Mesenchymal stem cell (in vitro differentiated cells and primary cell): ENCODE data around the gene ZNF699.

ENCODE experiments used
- DNase-seq: peaks from one replicate; pipeline ENCODE4 v3.0.0-alpha.2; 2013
- H2AFZ ChIP-seq: one replicate; pipeline ENCODE4 v1.6.1; 2013; ENCODE audit warnings: low read depth, mild to moderate bottlenecking, control low read depth, inconsistent platforms, low read length, moderate library complexity
- H2AK5ac ChIP-seq: 2 replicates; pipeline ENCODE4 v1.6.1; 2013; ENCODE audit warnings: low read length, moderate library complexity, mild to moderate bottlenecking, inconsistent platforms; ENCODE audit not compliant: severe bottlenecking
- H2BK120ac ChIP-seq: one replicate; pipeline ENCODE4 v1.6.1; 2013; ENCODE audit warnings: low read depth, mild to moderate bottlenecking, inconsistent platforms, low read length, moderate library complexity
- H2BK12ac ChIP-seq, 2 experiments: one replicate each; pipeline ENCODE4 v1.6.1; 2013; ENCODE audit warnings: inconsistent platforms in 2 of 2, low read length in 2 of 2, mild to moderate bottlenecking in 2 of 2, moderate library complexity in 2 of 2, control low read depth in 1 of 2
- H2BK15ac ChIP-seq: one replicate; pipeline ENCODE4 v1.6.1; 2013; ENCODE audit warnings: mild to moderate bottlenecking, low read depth, inconsistent platforms; ENCODE audit not compliant: poor library complexity, severe bottlenecking
- H2BK5ac ChIP-seq: 2 replicates; pipeline ENCODE4 v1.6.1; 2013; ENCODE audit warnings: low read depth, mild to moderate bottlenecking, low read length, control low read depth, inconsistent platforms; ENCODE audit not compliant: poor library complexity, severe bottlenecking
- H3K14ac ChIP-seq, 2 experiments: one replicate each; pipeline ENCODE4 v1.6.1; 2013; ENCODE audit warnings: inconsistent platforms in 2 of 2, low read length in 2 of 2, control low read depth in 1 of 2, mild to moderate bottlenecking in 1 of 2, moderate library complexity in 1 of 2
- H3K18ac ChIP-seq, 2 experiments: one replicate each; pipeline ENCODE4 v1.6.1; 2013; ENCODE audit warnings: inconsistent platforms in 2 of 2, low read length in 2 of 2, control low read depth in 1 of 2, low read depth in 1 of 2, mild to moderate bottlenecking in 1 of 2
- H3K23ac ChIP-seq, 2 experiments: one replicate each; pipeline ENCODE4 v1.6.1; 2013; ENCODE audit warnings: inconsistent platforms in 2 of 2, low read length in 2 of 2, mild to moderate bottlenecking in 2 of 2, moderate library complexity in 2 of 2, control low read depth in 1 of 2
- H3K27ac ChIP-seq: 2 replicates; pipeline ENCODE4 v1.5.1; 2013; ENCODE audit warnings: mild to moderate bottlenecking, moderate library complexity, low read length, control low read depth, inconsistent platforms; ENCODE audit not compliant: poor library complexity, severe bottlenecking
- H3K27me3 ChIP-seq, 2 experiments: 2 replicates each; pipeline versions ENCODE4 v1.6.1 to v1.7.0; 2013; ENCODE audit warnings: low read length in 2 of 2, mild to moderate bottlenecking in 2 of 2, moderate library complexity in 2 of 2, control low read depth in 1 of 2, inconsistent platforms in 1 of 2; ENCODE audit not compliant: control insufficient read depth in 1 of 2, insufficient read depth in 1 of 2
- H3K36me3 ChIP-seq, 2 experiments: 2 replicates each; pipeline versions ENCODE4 v1.6.1 to v1.7.0; 2013; ENCODE audit warnings: low read length in 2 of 2, control low read depth in 1 of 2, inconsistent platforms in 1 of 2, low read depth in 1 of 2, mild to moderate bottlenecking in 1 of 2; ENCODE audit not compliant: insufficient read depth in 2 of 2, control insufficient read depth in 1 of 2
- H3K4ac ChIP-seq, 2 experiments: one replicate each; pipeline ENCODE4 v1.6.1; 2013; ENCODE audit warnings: inconsistent platforms in 2 of 2, low read length in 2 of 2, mild to moderate bottlenecking in 2 of 2, moderate library complexity in 2 of 2, control low read depth in 1 of 2, low read depth in 1 of 2
- H3K4me1 ChIP-seq: 2 replicates; pipeline ENCODE4 v1.6.1; 2013; ENCODE audit warnings: low read depth, low read length, control low read depth; ENCODE audit not compliant: control insufficient read depth, insufficient read depth
- H3K4me2 ChIP-seq: 2 replicates; pipeline ENCODE4 v1.6.1; 2013; ENCODE audit warnings: low read length, mild to moderate bottlenecking, inconsistent platforms; ENCODE audit not compliant: poor library complexity, severe bottlenecking
- H3K4me3 ChIP-seq, 2 experiments: 2 replicates each; pipeline versions ENCODE4 v1.5.1 to v1.7.0; 2013; ENCODE audit warnings: low read length in 2 of 2, mild to moderate bottlenecking in 2 of 2, control low read depth in 1 of 2, low read depth in 1 of 2; ENCODE audit not compliant: insufficient read depth in 1 of 2
- H3K79me1 ChIP-seq: replicated peaks from 2 replicates; pipeline ENCODE4 v1.6.1; 2013; ENCODE audit warnings: mild to moderate bottlenecking, control low read depth, low read length, inconsistent platforms; ENCODE audit not compliant: poor library complexity, severe bottlenecking
- H3K9ac ChIP-seq: 2 replicates; pipeline ENCODE4 v1.7.0; 2013; ENCODE audit warnings: mild to moderate bottlenecking, low read length, moderate library complexity
- H3K9me3 ChIP-seq: 2 replicates; pipeline ENCODE4 v1.7.0; 2013; ENCODE audit warnings: mild to moderate bottlenecking, low read length; ENCODE audit not compliant: control insufficient read depth
- H4K8ac ChIP-seq: one replicate; pipeline ENCODE4 v1.6.1; 2013; ENCODE audit warnings: inconsistent platforms, mild to moderate bottlenecking, low read length, moderate library complexity
- H4K91ac ChIP-seq: one replicate; pipeline ENCODE4 v1.6.1; 2013; ENCODE audit warnings: mild to moderate bottlenecking, low read length, inconsistent platforms
- WGBS: methylation state at CpG from one replicate; pipeline ENCODE4 v1.1.7; 2013; ENCODE audit warnings: mixed read lengths; 5-methylcytosine and 5-hydroxymethylcytosine counted together

Gene ZNF699

GRCh38 chr19:9348671-9349070 is 39.0 kb upstream of the ZNF699 start:
- Histone ChIP-seq H3K27me3 (no peaks in the 10 kb centered on the region), H4K91ac (no peak overlapping the region), H2BK12ac (no peak overlapping the region), H3K4ac (no peak overlapping the region), H2AK5ac (no peak overlapping the region), H4K8ac (no peak overlapping the region), H3K27ac (no peak overlapping the region), H3K14ac (no peak overlapping the region), H3K23ac (no peak overlapping the region), H3K4me1 (no peaks in the 10 kb centered on the region), H3K4me3 (peak overlapping the region in 1 of 2 experiments; percentile 59), H2BK5ac (peak overlapping the region; percentile 44), H3K9ac (no peak overlapping the region), H3K18ac (no peak overlapping the region), H3K4me2 (no peak overlapping the region), H2BK15ac (no peak overlapping the region), H3K79me1 (peaks cover 1% of the 10 kb centered on the region), H2BK120ac (no peak overlapping the region), H3K36me3 (peaks cover 20 to 37% of the 10 kb centered on the region in 2 experiments), H2AFZ (no peak overlapping the region), H3K9me3 (peaks cover 93% of the 10 kb centered on the region)
- DNase-seq: no peak
- 97% methylated on average over 22 of the region's 22 CpGs for WGBS

DNA sequence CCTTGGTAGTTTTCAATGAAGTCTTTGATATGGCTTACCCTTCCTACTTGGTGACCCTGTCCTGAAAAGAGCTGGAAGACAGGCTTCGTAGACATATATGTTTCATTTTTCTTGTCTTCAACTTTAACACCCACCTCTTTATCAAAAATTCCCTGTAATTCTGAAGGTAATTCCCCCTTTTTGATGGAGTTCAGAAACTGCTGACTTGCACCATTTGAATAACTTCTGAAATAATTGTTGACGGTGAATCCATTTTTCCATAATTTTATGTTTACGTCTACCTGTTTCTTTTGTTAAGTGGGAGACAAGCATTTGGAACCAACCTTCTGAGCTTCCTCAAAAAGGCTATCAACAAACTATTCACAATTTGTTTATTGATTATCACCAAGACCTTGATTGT is 38.6 kb upstream of the ZNF699 start:
- Histone ChIP-seq H4K8ac (no peak overlapping the region), H3K27me3 (no peaks in the 10 kb centered on the region), H3K9me3 (peaks cover 94% of the 10 kb centered on the region), H3K23ac (no peak overlapping the region), H2AFZ (no peak overlapping the region), H3K4me1 (no peaks in the 10 kb centered on the region), H3K36me3 (peaks cover 17 to 41% of the 10 kb centered on the region in 2 experiments), H3K4me2 (no peak overlapping the region), H3K9ac (no peak overlapping the region), H3K27ac (no peak overlapping the region), H2BK15ac (no peak overlapping the region), H4K91ac (no peak overlapping the region), H3K4me3 (peak overlapping the region in 1 of 2 experiments; percentile 59), H2BK12ac (no peak overlapping the region), H3K79me1 (peaks cover 1% of the 10 kb centered on the region), H3K4ac (no peak overlapping the region), H2BK5ac (no peak overlapping the region), H2BK120ac (no peak overlapping the region), H3K18ac (no peak overlapping the region), H3K14ac (no peak overlapping the region), H2AK5ac (no peak overlapping the region)
- DNase-seq: no peak
- 100% methylated on average over 3 of the region's 3 CpGs for WGBS

DNA sequence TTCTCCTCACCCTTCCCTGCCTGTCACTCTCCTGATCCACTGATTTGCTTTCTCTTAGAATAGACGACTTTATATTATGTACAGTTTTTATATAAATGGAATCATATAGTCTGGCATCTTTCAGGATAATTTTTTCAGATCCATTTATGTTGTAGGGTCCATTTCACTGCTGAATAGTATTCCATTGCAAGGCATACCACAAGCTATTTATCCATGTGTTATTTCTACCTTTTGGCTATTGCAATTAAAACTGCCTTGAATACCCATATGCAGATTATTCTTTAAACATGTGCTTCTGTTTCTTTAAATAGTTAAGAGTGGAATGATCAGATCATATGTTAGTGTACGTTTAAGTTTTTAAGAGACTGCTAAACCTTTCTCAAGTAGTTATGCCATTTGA is 35.4 kb upstream of the ZNF699 start:
- H4K8ac ChIP-seq: no peak overlapping the region
- 100% methylated on average over 1 of the region's 2 CpGs for WGBS
- H3K4me1 ChIP-seq: no peaks in the 10 kb centered on the region
- H3K4me2 ChIP-seq: no peak overlapping the region
- H3K14ac ChIP-seq: no peak overlapping the region
- H2BK15ac ChIP-seq: no peak overlapping the region
- H3K23ac ChIP-seq: no peak overlapping the region
- no peak overlapping the region for H2AFZ ChIP-seq
- no peak for DNase-seq
- H4K91ac ChIP-seq: no peak overlapping the region
- peak overlapping the region in 1 of 2 experiments; percentile 59 for H3K4me3 ChIP-seq
- H3K79me1 ChIP-seq: peaks cover 1% of the 10 kb centered on the region
- H3K9me3 ChIP-seq: peaks cover 96% of the 10 kb centered on the region
- no peak overlapping the region for H2AK5ac ChIP-seq
- no peak overlapping the region for H2BK120ac ChIP-seq
- H3K9ac ChIP-seq: no peak overlapping the region
- no peak overlapping the region for H3K27ac ChIP-seq
- no peak overlapping the region for H2BK12ac ChIP-seq
- H3K27me3 ChIP-seq: no peaks in the 10 kb centered on the region
- no peak overlapping the region for H2BK5ac ChIP-seq
- no peak overlapping the region for H3K18ac ChIP-seq
- H3K4ac ChIP-seq: no peak overlapping the region
- peaks cover 14 to 63% of the 10 kb centered on the region in 2 experiments for H3K36me3 ChIP-seq

DNA sequence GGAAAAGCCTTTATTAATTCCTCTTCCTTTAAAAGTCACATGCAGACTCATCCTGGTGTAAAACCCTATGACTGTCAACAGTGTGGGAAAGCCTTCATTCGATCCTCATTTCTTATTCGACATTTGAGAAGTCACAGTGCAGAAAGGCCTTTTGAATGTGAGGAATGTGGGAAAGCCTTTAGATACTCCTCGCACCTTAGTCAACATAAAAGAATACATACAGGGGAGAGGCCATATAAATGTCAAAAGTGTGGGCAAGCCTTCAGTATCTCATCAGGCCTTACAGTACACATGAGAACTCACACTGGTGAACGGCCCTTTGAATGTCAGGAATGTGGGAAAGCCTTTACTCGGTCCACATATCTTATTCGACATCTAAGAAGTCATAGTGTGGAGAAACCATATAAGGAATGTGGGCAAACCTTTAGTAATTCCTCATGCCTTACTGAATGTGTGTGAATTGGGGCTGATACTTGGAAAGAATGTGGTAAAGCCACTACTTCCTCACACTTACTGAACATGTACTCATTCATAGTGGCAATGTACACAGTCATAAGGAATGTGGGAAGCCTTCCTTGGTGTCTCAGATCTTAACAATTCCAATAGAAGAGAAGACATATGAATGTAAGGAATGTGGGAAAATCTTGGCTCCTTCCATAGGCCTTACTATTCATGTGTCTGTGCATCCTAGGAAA is 33.1 kb upstream of the ZNF699 start:
- peaks cover 16 to 69% of the 10 kb centered on the region in 2 experiments for H3K36me3 ChIP-seq
- no peak overlapping the region for H2BK120ac ChIP-seq
- no peak overlapping the region for H4K8ac ChIP-seq
- H3K4me3 ChIP-seq: peak overlapping the region in 1 of 2 experiments; percentile 59
- no peak overlapping the region for H3K23ac ChIP-seq
- H3K4me1 ChIP-seq: no peaks in the 10 kb centered on the region
- no peak overlapping the region for H2AK5ac ChIP-seq
- WGBS: 94% methylated on average over 6 of the region's 6 CpGs
- peaks cover 94% of the 10 kb centered on the region for H3K9me3 ChIP-seq
- no peak overlapping the region for H3K18ac ChIP-seq
- H4K91ac ChIP-seq: no peak overlapping the region
- no peak overlapping the region for H3K4ac ChIP-seq
- H3K27me3 ChIP-seq: no peaks in the 10 kb centered on the region
- no peak overlapping the region for H3K4me2 ChIP-seq
- DNase-seq: no peak
- no peak overlapping the region for H2AFZ ChIP-seq
- no peak overlapping the region for H2BK5ac ChIP-seq
- H3K14ac ChIP-seq: no peak overlapping the region
- H3K79me1 ChIP-seq: peaks cover 5% of the 10 kb centered on the region
- H2BK15ac ChIP-seq: no peak overlapping the region
- no peak overlapping the region for H3K27ac ChIP-seq
- H2BK12ac ChIP-seq: no peak overlapping the region
- no peak overlapping the region for H3K9ac ChIP-seq
